ENCODE results near the gene TRMT13. TPM values are rescaled to one million over a fixed set of nuclear protein-coding genes. Genes with fewer than 3 reads are reported as not detected.

The TRMT13 gene
- total and polyA plus RNA-seq, 4 donors: 7.6 to 45.1 (median 12.3) TPM

DNA sequence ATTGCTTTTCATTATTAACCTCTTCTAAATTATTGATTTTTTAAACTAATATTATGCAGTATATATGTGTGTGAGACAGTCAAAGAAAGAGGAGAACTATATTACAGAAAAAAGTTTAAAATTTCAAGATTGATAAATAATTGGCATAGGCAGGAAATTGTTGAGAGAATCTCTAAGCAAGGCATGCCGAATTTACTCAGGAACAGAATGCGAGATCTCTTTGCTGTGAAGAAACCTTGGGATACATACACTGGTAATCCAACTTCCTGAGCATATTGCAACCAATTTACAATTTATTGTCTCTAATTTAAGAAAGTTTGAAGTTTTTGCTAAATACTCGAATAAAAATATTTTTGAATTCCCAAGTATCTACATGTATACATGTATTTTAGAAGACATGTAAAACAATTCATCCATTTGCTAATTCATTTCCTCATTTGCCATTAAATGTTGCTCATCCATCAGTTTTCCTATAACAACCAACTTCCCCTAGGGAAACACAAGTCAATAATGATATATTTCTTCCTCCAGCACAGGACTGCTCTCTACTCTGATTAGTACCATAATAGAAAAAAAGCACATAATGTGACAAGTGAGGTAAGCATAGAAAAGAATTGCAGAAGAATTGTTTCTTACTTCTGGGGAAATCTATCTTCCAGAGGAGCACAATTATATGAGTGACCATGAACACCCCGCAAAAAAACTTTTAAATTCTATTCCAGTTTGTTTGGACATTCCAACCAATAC is 44.5 kb downstream of the TRMT13 start:
- 82 to 86% methylated on average over 4 of the region's 4 CpGs for WGBS, 2 donors
- TF ChIP-seq, protein P1, sequence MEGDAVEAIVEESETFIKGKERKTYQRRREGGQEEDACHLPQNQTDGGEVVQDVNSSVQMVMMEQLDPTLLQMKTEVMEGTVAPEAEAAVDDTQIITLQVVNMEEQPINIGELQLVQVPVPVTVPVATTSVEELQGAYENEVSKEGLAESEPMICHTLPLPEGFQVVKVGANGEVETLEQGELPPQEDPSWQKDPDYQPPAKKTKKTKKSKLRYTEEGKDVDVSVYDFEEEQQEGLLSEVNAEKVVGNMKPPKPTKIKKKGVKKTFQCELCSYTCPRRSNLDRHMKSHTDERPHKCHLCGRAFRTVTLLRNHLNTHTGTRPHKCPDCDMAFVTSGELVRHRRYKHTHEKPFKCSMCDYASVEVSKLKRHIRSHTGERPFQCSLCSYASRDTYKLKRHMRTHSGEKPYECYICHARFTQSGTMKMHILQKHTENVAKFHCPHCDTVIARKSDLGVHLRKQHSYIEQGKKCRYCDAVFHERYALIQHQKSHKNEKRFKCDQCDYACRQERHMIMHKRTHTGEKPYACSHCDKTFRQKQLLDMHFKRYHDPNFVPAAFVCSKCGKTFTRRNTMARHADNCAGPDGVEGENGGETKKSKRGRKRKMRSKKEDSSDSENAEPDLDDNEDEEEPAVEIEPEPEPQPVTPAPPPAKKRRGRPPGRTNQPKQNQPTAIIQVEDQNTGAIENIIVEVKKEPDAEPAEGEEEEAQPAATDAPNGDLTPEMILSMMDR (IDR thresholded peaks at IDR 0.05; ENCODE audit: control extremely low read depth, extremely low read depth): no peak
- no peaks in the 10 kb centered on the region for H3K4me1 ChIP-seq (ENCODE audit: control insufficient read depth in 5 of 5, insufficient read depth in 5 of 5, low read length in 5 of 5)
- H3K27me3 ChIP-seq (ENCODE audit: control insufficient read depth in 3 of 3, insufficient read depth in 3 of 3, low read length in 2 of 3): no peaks in the 10 kb centered on the region
- H3K9me3 ChIP-seq (ENCODE audit: control insufficient read depth in 4 of 4, insufficient read depth in 3 of 4, low read length in 3 of 4): no peaks in the 10 kb centered on the region
- ATAC-seq (ENCODE audit: insufficient read depth, low FRiP score) (no peak), DNase-seq (no peak)
- H3K9ac ChIP-seq (ENCODE audit: insufficient read depth in 1 of 2, low read length in 2 of 2): no peak overlapping the region
- H3K27ac ChIP-seq (ENCODE audit: low read depth in 1 of 2, low read length in 1 of 2): peak overlapping the region in 1 of 2 donors; percentile 77
- H3K36me3 ChIP-seq (ENCODE audit: control insufficient read depth in 4 of 4, insufficient read depth in 4 of 4, low read length in 4 of 4): no peaks in the 10 kb centered on the region
- no peak overlapping the region for H3K4me3 ChIP-seq

DNA sequence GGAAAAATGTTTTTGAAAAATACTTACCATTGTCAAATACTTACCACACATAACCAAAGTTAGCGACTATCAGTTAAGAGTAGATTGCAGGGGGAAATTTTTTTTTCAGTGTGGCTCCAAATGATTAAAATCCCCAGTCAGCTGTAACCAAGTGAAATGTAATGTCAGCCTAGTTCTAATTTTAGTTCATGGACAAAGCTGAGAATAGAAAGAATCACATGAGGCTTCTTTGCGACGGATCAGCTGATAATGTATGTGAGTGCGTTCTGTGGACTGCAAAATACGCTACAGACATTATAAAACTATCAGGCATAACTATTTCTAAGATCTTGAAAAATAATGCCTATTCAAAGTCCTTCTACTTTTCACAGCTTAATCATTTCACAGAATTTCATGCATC is 45.1 kb downstream of the TRMT13 start, which contains the start of gene LRRC39:
Gene LRRC39 (minus strand): TSS at position 166 of the 400 bp plus-strand sequence. CDS start 9,740 bp downstream, outside the sequence.
- no peak for ATAC-seq (ENCODE audit: insufficient read depth, low FRiP score)
- Histone ChIP-seq H3K27me3 (ENCODE audit: control insufficient read depth in 3 of 3, insufficient read depth in 3 of 3, low read length in 2 of 3) (no peaks in the 10 kb centered on the region), H3K27ac (ENCODE audit: low read depth in 1 of 2, low read length in 1 of 2) (peak within 1 kb of the TSS in 1 of 2 donors; percentile 77), H3K4me3 (no peak within 1 kb of the TSS), H3K4me1 (ENCODE audit: control insufficient read depth in 5 of 5, insufficient read depth in 5 of 5, low read length in 5 of 5) (no peaks in the 10 kb centered on the region), H3K9me3 (ENCODE audit: control insufficient read depth in 4 of 4, insufficient read depth in 3 of 4, low read length in 3 of 4) (no peaks in the 10 kb centered on the region), H3K36me3 (ENCODE audit: control insufficient read depth in 4 of 4, insufficient read depth in 4 of 4, low read length in 4 of 4) (no peaks in the 10 kb centered on the region), H3K9ac (ENCODE audit: insufficient read depth in 1 of 2, low read length in 2 of 2) (no peak within 1 kb of the TSS)
- TF ChIP-seq, protein P1 (IDR thresholded peaks at IDR 0.05; ENCODE audit: control extremely low read depth, extremely low read depth): no peak
- DNase-seq: peak in 1 of 3 donors; percentile 10
- WGBS, 2 donors: 65 to 72% methylated on average over 5 of the region's 5 CpGs

DNA sequence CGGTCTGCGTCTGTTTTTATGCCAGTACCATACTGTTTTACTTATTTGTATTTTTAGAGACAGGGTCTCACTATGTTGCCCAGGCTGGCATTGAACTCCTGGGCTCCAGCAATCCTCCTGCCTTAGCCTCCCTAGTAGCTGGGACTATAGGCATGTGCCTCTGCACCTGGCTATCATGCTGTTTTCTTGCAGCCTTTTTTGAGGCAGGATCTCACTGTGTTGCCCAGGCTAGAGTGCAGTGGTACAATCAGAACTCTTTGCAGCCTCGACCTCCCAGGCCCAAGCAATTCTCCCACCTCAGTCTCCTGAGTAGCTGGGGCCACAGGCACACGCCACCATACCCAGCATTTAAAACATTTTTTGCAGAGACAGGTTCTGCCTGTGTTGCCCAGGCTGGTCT is 50.4 kb downstream of the TRMT13 start:
- no peak for ATAC-seq (ENCODE audit: insufficient read depth, low FRiP score)
- TF ChIP-seq, protein P1 (IDR thresholded peaks at IDR 0.05; ENCODE audit: control extremely low read depth, extremely low read depth): no peak
- Histone ChIP-seq H3K4me3 (no peak overlapping the region), H3K27me3 (ENCODE audit: control insufficient read depth in 3 of 3, insufficient read depth in 3 of 3, low read length in 2 of 3) (no peaks in the 10 kb centered on the region), H3K9me3 (ENCODE audit: control insufficient read depth in 4 of 4, insufficient read depth in 3 of 4, low read length in 3 of 4) (no peaks in the 10 kb centered on the region), H3K4me1 (ENCODE audit: control insufficient read depth in 5 of 5, insufficient read depth in 5 of 5, low read length in 5 of 5) (peaks cover 0 to 8% (median 1%) of the 10 kb centered on the region in 5 donors), H3K9ac (ENCODE audit: insufficient read depth in 1 of 2, low read length in 2 of 2) (no peak overlapping the region), H3K27ac (ENCODE audit: low read depth in 1 of 2, low read length in 1 of 2) (no peak overlapping the region), H3K36me3 (ENCODE audit: control insufficient read depth in 4 of 4, insufficient read depth in 4 of 4, low read length in 4 of 4) (no peaks in the 10 kb centered on the region)
- DNase-seq: no peak
- 97% methylated on average over 4 of the region's 4 CpGs for WGBS, 2 donors
